Sigmoid colon (tissue), 4 donors: ENCODE results near the gene GGA1.
A peak's percentile ranks its signal among the peaks of the same experiment; 100 is the strongest.

Experiments used
- POLR2AphosphoS5 ChIP-seq, 4 donors: sonication (generic); formaldehyde crosslinking; IDR thresholded peaks; one replicate each; pipeline ENCODE4 v1.6.1; 2017; ENCODE audit warnings: antibody characterized with exemption in 4 of 4
- TF ChIP-seq, protein P1 (sequence below), 4 experiments: fragments of 450-650 bp in 3 of 4; fragments of 200-600 bp in 1 of 4; IDR thresholded peaks; one replicate each; pipeline ENCODE4 v1.5.1; 2016 to 2019; ENCODE audit warnings: antibody characterized with exemption in 4 of 4, mild to moderate bottlenecking in 3 of 4, moderate library complexity in 2 of 4

DNA sequence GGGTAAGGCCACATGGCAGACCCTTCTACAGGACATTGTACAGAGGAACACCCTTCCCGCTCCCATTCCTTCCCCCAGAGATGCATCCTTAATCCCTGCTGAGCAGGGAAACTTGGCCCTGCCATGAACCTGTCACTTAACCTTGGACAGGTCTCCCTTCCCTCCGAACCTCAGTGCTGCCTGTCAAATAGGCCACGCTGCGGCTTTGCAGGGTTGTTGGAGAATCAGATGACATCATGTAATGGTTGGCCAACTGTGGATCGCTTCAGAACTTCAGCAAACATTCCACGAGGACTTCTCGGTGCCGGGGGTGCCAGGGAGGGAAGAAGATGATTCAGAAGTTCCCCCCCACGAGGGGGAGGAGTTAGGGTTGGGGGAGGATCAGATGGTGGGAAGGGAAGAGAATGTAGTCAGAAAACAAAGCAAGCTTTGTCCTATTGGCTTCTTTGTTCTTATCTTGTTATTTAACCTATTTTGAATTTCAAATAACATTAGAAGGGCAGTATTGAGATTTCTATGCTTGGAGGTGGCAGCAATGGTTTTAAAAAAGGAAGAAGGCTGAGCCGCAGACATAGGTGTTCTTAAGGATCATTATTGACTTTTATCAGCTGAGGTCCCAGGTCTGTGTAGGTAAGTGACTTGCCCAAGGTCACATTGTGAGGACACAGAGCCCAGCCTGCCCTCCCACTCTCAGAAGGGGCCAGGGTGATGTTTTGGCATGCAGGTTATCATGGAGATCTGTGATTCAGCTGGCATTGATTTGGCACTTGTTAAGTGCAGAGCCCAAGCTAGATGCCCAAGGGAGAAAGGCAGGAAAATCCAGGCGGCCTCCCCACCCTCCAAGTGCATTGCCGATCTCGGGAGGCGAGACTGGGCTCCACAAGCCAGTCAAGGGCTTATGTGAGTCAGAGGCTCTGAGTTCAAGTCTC, 45.2 kb upstream of the GGA1 start:
- TF ChIP-seq, protein P1, sequence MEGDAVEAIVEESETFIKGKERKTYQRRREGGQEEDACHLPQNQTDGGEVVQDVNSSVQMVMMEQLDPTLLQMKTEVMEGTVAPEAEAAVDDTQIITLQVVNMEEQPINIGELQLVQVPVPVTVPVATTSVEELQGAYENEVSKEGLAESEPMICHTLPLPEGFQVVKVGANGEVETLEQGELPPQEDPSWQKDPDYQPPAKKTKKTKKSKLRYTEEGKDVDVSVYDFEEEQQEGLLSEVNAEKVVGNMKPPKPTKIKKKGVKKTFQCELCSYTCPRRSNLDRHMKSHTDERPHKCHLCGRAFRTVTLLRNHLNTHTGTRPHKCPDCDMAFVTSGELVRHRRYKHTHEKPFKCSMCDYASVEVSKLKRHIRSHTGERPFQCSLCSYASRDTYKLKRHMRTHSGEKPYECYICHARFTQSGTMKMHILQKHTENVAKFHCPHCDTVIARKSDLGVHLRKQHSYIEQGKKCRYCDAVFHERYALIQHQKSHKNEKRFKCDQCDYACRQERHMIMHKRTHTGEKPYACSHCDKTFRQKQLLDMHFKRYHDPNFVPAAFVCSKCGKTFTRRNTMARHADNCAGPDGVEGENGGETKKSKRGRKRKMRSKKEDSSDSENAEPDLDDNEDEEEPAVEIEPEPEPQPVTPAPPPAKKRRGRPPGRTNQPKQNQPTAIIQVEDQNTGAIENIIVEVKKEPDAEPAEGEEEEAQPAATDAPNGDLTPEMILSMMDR (IDR thresholded peaks at IDR 0.05), result no peak
- TF ChIP-seq POLR2AphosphoS5 (IDR thresholded peaks at IDR 0.05), result peak in 3 of 4 donors; percentile 15 to 75 (median 46)
